ENCODE measurements around the gene PUS7L.
"Not testable (repeated sequence)": the region's sequence is repeated elsewhere in the genome, so short reads cannot be mapped to it uniquely, and the experiment has no call there.

The PUS7L gene

DNA sequence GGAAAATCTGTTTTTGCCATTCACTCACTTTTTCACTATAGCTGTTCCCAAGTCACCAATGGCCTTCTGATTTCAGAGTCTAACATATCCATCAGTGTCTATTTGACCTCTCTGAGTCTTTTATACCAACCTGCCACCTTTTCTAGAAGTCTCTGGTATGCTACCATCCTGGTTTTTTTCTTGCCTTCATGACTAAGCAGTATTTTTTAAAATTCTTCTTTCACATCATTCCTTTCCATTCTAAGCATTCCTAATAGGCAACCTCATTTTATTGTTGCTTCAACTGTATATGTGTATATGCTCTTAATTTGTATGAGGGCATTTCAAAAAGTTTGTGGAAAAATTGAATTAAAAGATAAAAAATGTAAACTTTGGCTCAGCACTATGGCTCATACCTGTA lies 5.2 kb upstream of the PUS7L start:
- TF ChIP-seq, protein P1, sequence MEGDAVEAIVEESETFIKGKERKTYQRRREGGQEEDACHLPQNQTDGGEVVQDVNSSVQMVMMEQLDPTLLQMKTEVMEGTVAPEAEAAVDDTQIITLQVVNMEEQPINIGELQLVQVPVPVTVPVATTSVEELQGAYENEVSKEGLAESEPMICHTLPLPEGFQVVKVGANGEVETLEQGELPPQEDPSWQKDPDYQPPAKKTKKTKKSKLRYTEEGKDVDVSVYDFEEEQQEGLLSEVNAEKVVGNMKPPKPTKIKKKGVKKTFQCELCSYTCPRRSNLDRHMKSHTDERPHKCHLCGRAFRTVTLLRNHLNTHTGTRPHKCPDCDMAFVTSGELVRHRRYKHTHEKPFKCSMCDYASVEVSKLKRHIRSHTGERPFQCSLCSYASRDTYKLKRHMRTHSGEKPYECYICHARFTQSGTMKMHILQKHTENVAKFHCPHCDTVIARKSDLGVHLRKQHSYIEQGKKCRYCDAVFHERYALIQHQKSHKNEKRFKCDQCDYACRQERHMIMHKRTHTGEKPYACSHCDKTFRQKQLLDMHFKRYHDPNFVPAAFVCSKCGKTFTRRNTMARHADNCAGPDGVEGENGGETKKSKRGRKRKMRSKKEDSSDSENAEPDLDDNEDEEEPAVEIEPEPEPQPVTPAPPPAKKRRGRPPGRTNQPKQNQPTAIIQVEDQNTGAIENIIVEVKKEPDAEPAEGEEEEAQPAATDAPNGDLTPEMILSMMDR (IDR thresholded peaks at IDR 0.05; ENCODE audit: insufficient read depth, missing control alignments) = no peak
- FAIRE-seq (no peak), DNase-seq (ENCODE audit: insufficient read length, low spot score) (no peak)

DNA sequence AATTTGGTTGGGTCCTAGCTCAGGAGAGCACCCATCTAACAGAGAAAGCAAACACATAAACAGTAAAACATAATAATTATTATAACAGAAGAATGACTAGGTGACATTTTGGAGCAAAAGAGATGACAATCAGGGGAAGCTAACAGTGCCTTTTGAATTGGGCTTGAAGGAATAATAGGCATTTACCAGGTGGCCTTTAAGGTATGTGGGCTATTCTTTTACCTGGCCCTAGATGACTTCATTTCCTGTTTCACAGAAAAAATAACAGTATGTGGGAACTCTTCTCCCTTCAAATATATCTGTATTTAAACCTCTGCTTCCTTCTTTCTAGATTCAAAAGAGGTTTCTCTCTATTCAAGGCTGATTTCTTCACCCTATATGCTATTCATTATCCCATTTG lies 4.0 kb upstream of the PUS7L start:
- TF ChIP-seq, protein P1 (IDR thresholded peaks at IDR 0.05; ENCODE audit: insufficient read depth, missing control alignments) = no peak
- FAIRE-seq (no peak), DNase-seq (ENCODE audit: insufficient read length, low spot score) (no peak)

DNA sequence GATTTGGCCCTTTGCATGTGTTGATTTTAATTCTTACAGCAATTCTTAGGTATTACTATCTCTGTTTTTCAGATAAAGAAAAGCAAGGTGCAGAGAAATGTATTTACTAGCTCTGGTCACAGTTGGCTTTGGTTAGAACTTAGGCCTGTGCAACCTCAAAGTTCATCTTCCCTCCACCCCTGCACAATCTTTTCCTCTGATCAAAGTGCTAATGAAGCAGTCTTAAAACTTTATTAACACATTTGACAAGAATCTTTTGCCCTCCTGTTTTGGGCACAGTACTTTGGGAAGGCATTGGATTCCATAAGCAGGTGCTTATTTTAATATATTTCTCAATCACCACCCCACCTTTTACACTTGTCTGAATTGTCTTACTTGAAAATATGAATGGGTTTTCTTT lies 2.9 kb upstream of the PUS7L start:
- TF ChIP-seq, protein P1 (IDR thresholded peaks at IDR 0.05; ENCODE audit: insufficient read depth, missing control alignments) = no peak
- DNase-seq (ENCODE audit: insufficient read length, low spot score) (no peak), FAIRE-seq (no peak)

DNA sequence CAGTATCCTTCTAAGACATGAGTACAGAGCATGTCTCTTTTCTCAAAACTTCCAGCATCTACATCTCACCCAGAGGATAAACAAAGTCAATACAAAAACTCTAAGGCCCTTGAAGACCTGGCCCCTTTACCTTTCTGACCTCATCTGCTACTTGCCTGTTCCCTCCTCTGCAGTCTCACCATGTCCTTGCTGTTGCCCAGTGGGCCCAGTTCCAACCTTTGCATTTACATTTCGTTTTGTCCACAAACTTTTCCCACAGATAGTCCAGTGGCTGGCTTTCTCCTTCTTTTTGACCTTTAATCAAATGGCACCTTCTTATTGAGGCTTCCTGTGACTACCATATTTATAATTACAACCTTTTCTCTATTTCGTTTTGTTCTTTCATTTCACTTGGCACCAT lies 1.8 kb upstream of the PUS7L start:
- FAIRE-seq (no peak), DNase-seq (ENCODE audit: insufficient read length, low spot score) (no peak)
- TF ChIP-seq, protein P1 (IDR thresholded peaks at IDR 0.05; ENCODE audit: insufficient read depth, missing control alignments) = no peak

DNA sequence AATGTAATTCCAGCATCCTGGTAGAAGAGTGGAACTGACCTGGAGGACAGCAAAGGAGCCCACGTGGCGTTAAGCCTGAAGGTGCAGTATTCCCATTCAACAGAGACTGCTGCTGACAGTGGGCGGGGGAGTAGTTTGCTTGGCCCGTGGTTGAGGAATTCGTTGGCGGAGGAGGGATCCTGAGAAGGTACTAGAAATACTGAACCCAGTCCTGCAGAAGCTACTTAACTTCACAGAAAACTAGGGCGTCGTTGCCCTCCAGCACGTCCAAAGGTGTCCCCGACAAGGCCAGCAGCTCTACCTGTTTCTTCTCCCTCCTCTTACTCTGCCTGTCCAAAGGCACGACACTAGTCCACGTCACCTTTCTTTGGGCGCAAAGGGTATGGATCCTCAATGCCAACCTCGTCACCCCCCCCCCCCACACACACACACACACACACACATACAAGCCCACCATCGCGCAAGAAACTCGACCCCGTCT lies 303 bp downstream of the PUS7L start:
- DNase-seq (ENCODE audit: insufficient read length, low spot score) (no peak), FAIRE-seq (no peak)
- TF ChIP-seq, protein P1 (IDR thresholded peaks at IDR 0.05; ENCODE audit: insufficient read depth, missing control alignments) = no peak

DNA sequence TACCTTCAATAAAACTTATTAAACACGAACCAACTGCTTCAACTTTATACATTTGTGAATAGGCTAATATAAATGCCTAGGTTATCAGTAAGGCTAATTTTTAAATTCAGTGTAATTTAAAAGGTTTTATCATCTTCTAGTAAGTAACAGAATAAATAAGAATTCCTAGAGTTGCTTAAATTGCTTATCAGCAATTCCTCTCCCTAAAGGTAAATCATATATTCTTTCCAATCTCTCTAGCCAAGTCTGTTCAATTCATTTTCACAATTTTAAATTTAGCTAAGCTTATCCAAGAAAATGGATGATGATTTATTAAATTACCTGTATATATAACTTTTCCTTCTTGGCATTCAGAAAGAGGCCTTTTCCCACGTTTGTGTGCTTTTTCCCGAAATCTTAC lies 4.6 kb downstream of the PUS7L start:
- no peak for DNase-seq (ENCODE audit: insufficient read length, low spot score)
- FAIRE-seq = no peak
- TF ChIP-seq, protein P1 (IDR thresholded peaks at IDR 0.05; ENCODE audit: insufficient read depth, missing control alignments) = no peak

DNA sequence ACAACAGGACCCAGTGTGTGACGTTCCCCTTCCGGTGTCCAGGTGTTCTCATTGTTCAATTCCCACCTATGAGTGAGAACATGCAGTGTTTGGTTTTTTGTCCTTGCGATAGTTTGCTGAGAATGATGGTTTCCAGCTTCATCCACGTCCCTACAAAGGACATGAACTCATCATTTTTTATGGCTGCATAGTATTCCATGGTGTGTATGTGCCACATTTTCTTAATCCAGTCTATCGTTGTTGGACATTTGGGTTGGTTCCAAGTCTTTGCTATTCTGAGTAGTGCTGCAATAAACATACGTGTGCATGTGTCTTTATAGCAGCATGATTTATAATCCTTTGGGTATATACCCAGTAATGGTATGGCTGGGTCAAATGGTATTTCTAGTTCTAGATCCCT lies 7.2 kb downstream of the PUS7L start:
- not testable (repeated sequence) for FAIRE-seq; DNase-seq (ENCODE audit: insufficient read length, low spot score)

DNA sequence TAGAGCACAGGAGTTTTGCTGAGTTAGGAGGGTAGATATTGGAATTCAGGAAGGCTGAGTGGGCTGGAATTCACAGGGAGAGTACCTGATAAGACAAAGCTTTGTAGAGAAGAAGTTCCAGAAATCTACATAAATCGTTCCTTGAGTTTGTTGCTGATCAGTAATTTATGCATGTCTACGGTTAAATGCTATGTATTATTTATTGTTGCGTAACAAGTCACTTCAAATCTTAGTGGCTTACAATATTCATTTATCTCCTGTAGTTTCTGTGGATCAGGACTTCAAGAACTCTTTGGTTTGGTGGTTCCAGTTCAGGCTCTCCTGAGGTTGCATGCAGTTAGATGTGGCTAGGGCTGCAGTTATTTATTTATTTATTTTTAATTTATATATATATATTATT lies 7.8 kb downstream of the PUS7L start:
- FAIRE-seq (no peak), DNase-seq (ENCODE audit: insufficient read length, low spot score) (no peak)
- TF ChIP-seq, protein P1 (IDR thresholded peaks at IDR 0.05; ENCODE audit: insufficient read depth, missing control alignments) = no peak
